ENCODE results near the gene HYAL4.
"Not testable (repeated sequence)": the region's sequence is repeated elsewhere in the genome, so short reads cannot be mapped to it uniquely, and the experiment has no call there.

- not testable (repeated sequence) for TF ChIP-seq POLR2AphosphoS5 (IDR thresholded peaks at IDR 0.05; ENCODE audit: low read depth, low read length); TAF1 (IDR thresholded peaks at IDR 0.05; ENCODE audit: borderline replicate concordance, low read depth, low read length); POLR2A (IDR thresholded peaks at IDR 0.05; ENCODE audit: low read depth, low read length)
These were observed 49.8 kb downstream of the HYAL4 start for GRCh38 chr7:123894753-123895152.
